ENCODE data around the gene KIF23. TPM values are rescaled to one million over a fixed set of nuclear protein-coding genes. Genes with fewer than 3 reads are reported as not detected.

Gene KIF23
- polyA plus RNA-seq, 1 of the 3 experiments (the other 2 are of a cell fraction) = 25.8 TPM

DNA sequence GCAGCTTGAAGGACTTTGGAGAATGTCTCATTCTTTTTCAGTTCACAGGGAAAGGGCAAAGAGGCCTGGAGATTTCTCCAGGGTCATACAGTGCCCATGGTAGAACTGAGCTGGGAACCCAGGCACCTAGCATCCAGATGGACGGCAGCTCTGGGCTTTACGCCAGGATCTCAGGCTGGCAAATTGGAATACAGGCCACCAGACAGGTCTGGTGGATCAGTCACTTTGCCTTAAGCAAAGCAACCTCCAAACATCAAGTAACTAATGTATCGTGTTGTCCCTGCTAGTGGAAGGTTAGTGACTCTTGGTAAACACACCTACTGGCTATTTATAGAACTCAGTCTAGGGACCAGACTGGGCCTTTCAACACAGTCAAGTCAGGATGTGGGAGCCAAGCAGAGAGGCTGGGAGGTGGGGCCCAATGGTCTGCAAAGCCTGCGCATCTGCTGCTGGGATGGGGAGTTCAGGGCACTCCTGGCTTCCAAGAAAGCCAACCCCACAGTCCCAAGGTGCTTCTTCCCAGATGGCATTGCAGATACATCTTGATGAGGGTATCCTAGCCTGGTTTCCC, 68.6 kb downstream of the KIF23 start:
- CTCF ChIA-PET = interaction anchor here (1.4 kb wide), 2 partner anchors 20 to 1154 kb away, joined by 3 read pairs; no protein-coding TSS in a partner anchor

GRCh38 chr15:69484837-69485236, 70.7 kb downstream of the KIF23 start:
- no peaks in the 10 kb centered on the region for H3K79me2 ChIP-seq (ENCODE audit: insufficient read depth)
- H3F3A ChIP-seq (replicated peaks; ENCODE audit: insufficient read depth) = no peaks in the 10 kb centered on the region
- POLR2A ChIA-PET = no interaction called here
- no peaks in the 10 kb centered on the region for H3K36me3 ChIP-seq (replicated peaks in 1 of 2; ENCODE audit: control insufficient read depth in 1 of 2, insufficient read depth in 2 of 2, low read length in 1 of 2)
- DNase-seq = no peak
- no peak overlapping the region for H2AFZ ChIP-seq (ENCODE audit: low read depth)
- H3K27ac ChIP-seq (ENCODE audit: low read depth in 2 of 2, low read length in 1 of 2) = no peak overlapping the region
- WGBS (ENCODE audit: low lambda C conversion rate) = 51% methylated on average over 6 of the region's 6 CpGs
- no peak overlapping the region for H3K9ac ChIP-seq
- H3K4me1 ChIP-seq (ENCODE audit: control insufficient read depth in 1 of 2, insufficient read depth in 2 of 2, low read depth in 1 of 2, low read length in 1 of 2) = peaks cover 0 to 29% of the 10 kb centered on the region in 2 experiments; a peak in 1 of 4 replicates
- no peaks in the 10 kb centered on the region for H3K9me2 ChIP-seq
- no peak overlapping the region for H3K4me3 ChIP-seq (ENCODE audit: low read depth in 2 of 2, low read length in 1 of 2)
- H3K27me3 ChIP-seq (ENCODE audit: insufficient read depth) = peaks cover 11% of the 10 kb centered on the region; the same call in 1 of the 2 replicates
- H3K4me2 ChIP-seq = no peak overlapping the region
- CTCF ChIA-PET = interaction anchor here (0.6 to 4.5 kb wide), 5 partner anchors 8 to 1148 kb away, joined by 3 to 26 read pairs (median 3); no protein-coding TSS in a partner anchor
- H3K9me3 ChIP-seq = no peaks in the 10 kb centered on the region
- no peaks in the 10 kb centered on the region for H4K20me1 ChIP-seq (ENCODE audit: insufficient read depth)
- no peak for TF ChIP-seq POLR2AphosphoS5 (IDR thresholded peaks at IDR 0.05; ENCODE audit: low read depth, low read length)
- no peak for TF ChIP-seq PBX3 (IDR thresholded peaks at IDR 0.05)
- TF ChIP-seq SMC3 (IDR thresholded peaks at IDR 0.05; ENCODE audit: low read depth, low read length) = no peak
- TF ChIP-seq NFIC (IDR thresholded peaks at IDR 0.05; ENCODE audit: borderline replicate concordance) = no peak

More for the DNA sequence above, 68.6 kb downstream of the KIF23 start:
- Histone ChIP-seq H3K4me1 (ENCODE audit: control insufficient read depth in 1 of 2, insufficient read depth in 2 of 2, low read depth in 1 of 2, low read length in 1 of 2) (peaks cover 0 to 29% of the 10 kb centered on the region in 2 experiments; a peak in 1 of 4 replicates), H3K4me3 (ENCODE audit: low read depth in 2 of 2, low read length in 1 of 2) (no peak overlapping the region), H3F3A (replicated peaks; ENCODE audit: insufficient read depth) (no peaks in the 10 kb centered on the region), H2AFZ (ENCODE audit: low read depth) (no peak overlapping the region), H3K9me3 (no peaks in the 10 kb centered on the region), H3K36me3 (replicated peaks in 1 of 2; ENCODE audit: control insufficient read depth in 1 of 2, insufficient read depth in 2 of 2, low read length in 1 of 2) (no peaks in the 10 kb centered on the region), H3K9me2 (no peaks in the 10 kb centered on the region), H3K27ac (ENCODE audit: low read depth in 2 of 2, low read length in 1 of 2) (peak overlapping the region in 1 of 2 experiments; percentile 23; a peak in 1 of 4 replicates), H3K79me2 (ENCODE audit: insufficient read depth) (no peaks in the 10 kb centered on the region), H3K27me3 (ENCODE audit: insufficient read depth) (peaks cover 11% of the 10 kb centered on the region; the same call in 1 of the 2 replicates), H3K4me2 (no peak overlapping the region), H3K9ac (no peak overlapping the region), H4K20me1 (ENCODE audit: insufficient read depth) (no peaks in the 10 kb centered on the region)
- DNase-seq = no peak
- TF ChIP-seq RFX5 (IDR thresholded peaks at IDR 0.05; ENCODE audit: low read length) (no peak), FOSL2 (IDR thresholded peaks at IDR 0.05; ENCODE audit: borderline replicate concordance, low read depth) (no peak), JUND (IDR thresholded peaks at IDR 0.05) (no peak), FOXM1 (IDR thresholded peaks at IDR 0.05; ENCODE audit: low read depth) (no peak), TEAD4 (IDR thresholded peaks at IDR 0.05; ENCODE audit: borderline replicate concordance, insufficient read depth) (no peak), NRF1 (IDR thresholded peaks at IDR 0.05; ENCODE audit: low read depth, low read length) (no peak), RCOR1 (IDR thresholded peaks at IDR 0.05; ENCODE audit: low read length) (no peak), CHD2 (IDR thresholded peaks at IDR 0.05; ENCODE audit: low read length, partially characterized antibody) (peak; percentile 34), SIN3A (IDR thresholded peaks at IDR 0.05; ENCODE audit: borderline replicate concordance, low read depth, low read length) (no peak), EZH2phosphoT487 (IDR thresholded peaks at IDR 0.05; ENCODE audit: borderline replicate concordance, low read depth) (no peak), EP300 (IDR thresholded peaks at IDR 0.05; ENCODE audit: borderline replicate concordance in 1 of 2, low read depth in 1 of 2, low read length in 1 of 2) (peak in 1 of 2 experiments; percentile 37; a peak in 1 of 4 replicates)
- 65% methylated on average over 3 of the region's 4 CpGs for WGBS (ENCODE audit: low lambda C conversion rate)
- POLR2A ChIA-PET = no interaction called here
